NK-92 treated with Interleukin-12 subunit alpha and Interleukin-12 subunit beta, amount 100 ng/mL, for 24 hours (cell line): Measurements from ENCODE around the gene CTPS2.
"Not testable (repeated sequence)": the region's sequence is repeated elsewhere in the genome, so short reads cannot be mapped to it uniquely, and the experiment has no call there.

Experiments used
- DNase-seq: peaks from one replicate; lab custom pipeline; 2025; lab: John Stamatoyannopoulos, UW

The CTPS2 gene

DNA sequence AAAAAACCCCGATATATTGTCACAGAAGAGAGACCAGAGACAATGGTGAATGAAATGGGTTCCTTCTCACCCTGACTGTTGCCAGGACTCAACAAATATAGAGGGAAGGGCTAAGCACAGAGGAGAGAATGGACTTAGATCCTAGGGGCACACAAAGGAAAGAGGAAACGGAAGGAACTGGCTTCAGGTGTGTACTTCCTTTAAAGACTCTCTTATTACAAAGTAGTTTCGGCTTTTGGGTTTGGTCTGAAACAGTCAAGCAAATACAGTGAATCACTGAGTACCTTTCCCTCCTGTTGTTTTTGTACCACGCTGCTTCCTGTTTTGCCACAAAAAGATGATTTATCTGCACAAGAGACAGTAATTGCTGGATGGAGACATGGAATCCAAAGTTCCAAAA, 108.6 kb downstream of the CTPS2 start:
- DNase-seq, result no peak

GRCh38 chrX:16603235-16603634, 109.2 kb downstream of the CTPS2 start:
- DNase-seq, result not testable (repeated sequence)

DNA sequence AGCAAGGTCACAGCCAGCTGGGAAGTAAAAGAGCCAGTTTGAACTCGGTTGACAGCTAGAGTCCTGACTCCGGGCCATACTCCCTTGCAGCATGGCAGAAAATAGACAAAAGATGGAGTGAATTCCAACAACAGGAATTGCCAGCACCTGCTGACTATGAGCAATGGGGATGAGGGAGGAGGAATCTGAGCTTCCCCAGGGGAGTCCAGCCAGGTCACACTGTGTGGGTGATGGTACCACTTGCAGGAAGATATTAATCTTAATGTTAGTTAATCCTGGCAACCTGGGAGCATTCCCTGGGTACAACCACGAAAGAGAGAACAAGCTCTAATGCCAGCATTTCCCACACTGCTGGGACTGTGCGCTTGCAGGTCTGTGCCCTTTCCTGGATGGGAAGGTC, 110.6 kb downstream of the CTPS2 start:
- DNase-seq, result no peak

DNA sequence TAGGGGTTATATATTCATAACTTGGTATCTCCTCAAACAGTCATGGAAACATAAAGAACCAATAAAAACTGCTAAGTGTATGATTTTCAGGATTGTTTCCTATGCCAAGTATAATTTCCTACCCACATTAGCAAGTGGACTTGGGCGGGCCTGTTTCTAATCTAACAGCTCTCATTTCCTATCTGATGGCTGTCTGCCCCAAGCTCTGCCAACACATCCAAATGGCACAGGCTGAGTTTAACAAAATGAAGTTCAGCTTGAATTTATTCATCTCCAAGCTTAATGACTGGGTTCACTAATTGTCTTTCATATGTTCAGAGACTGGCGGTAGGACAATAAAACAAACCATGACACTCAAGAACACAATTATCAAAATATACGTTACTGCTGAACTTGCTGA, 118.0 kb downstream of the CTPS2 start:
- DNase-seq, result no peak

GRCh38 chrX:16593801-16594200, 118.7 kb downstream of the CTPS2 start:
- no peak for DNase-seq

- no peak for DNase-seq
Measured at GRCh38 chrX:16592194-16592770, 120.2 kb downstream of the CTPS2 start.

GRCh38 chrX:16589826-16590225, 122.6 kb downstream of the CTPS2 start:
- DNase-seq, result no peak

DNA sequence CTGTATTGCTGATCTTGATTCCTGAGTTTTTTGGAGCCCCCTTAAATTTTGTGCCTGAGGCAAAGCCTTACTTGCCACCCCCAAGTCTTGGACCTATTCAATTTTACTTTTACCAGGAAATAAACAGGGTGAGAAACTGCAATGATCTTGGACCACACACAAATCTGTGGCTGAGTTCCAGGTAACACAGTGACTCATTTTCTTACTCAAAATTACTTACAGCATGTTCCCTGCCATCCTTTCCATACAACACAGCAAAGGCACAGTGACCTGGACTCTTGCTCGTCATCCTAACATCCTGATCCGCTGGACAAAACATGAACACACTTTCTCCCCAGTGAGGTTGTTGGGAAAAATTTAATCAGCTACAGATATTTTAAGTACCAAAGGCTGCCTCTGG, 123.3 kb downstream of the CTPS2 start:
- no peak for DNase-seq

GRCh38 chrX:16588266-16588665, 124.2 kb downstream of the CTPS2 start:
- DNase-seq, result no peak

- DNase-seq, result no peak
Measured at GRCh38 chrX:16587836-16588235, 124.6 kb downstream of the CTPS2 start.

- DNase-seq, result no peak
Measured at GRCh38 chrX:16586377-16587112, 125.9 kb downstream of the CTPS2 start.

DNA sequence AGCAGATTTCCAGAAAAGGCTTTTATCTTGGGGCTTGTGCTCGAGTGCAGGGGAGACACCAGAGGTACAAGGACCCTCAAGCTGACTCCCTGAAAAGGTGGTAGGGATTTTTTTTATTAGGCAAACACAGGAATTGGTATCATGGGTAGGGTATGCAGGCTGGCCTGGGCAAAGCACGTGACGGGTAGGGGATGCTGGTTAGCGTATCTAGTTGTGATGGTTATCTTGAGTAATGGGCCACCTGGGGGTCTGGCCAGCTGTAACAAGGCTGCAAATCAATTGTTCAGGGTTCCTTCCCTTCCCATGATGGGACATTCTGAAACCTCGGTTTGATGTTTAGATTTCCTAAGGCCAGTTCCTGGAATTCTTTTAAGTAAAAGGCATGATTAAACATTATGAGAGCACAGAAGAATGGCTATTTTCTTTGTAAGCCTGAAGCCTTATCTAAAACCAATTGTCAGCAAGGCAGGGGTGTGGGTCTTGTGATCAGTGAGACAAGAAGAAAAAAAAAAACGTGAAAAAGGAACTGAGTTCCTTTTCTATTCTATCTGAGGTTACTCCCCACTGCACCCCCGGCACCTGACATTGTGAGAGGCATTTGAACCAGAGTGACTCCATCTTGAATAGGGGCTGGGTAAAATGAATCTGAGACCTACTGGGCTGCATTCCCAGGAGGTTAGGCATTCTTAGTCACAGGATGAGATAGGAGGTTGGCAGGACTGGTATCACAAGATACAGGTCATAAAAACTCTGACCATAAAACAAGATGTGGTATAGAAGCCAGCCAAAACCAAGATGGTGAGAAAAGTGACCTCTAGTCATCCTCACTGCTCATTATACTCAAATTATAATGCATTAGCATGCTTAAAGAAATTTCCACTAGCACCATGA, 126.7 kb downstream of the CTPS2 start:
- DNase-seq, result no peak

DNA sequence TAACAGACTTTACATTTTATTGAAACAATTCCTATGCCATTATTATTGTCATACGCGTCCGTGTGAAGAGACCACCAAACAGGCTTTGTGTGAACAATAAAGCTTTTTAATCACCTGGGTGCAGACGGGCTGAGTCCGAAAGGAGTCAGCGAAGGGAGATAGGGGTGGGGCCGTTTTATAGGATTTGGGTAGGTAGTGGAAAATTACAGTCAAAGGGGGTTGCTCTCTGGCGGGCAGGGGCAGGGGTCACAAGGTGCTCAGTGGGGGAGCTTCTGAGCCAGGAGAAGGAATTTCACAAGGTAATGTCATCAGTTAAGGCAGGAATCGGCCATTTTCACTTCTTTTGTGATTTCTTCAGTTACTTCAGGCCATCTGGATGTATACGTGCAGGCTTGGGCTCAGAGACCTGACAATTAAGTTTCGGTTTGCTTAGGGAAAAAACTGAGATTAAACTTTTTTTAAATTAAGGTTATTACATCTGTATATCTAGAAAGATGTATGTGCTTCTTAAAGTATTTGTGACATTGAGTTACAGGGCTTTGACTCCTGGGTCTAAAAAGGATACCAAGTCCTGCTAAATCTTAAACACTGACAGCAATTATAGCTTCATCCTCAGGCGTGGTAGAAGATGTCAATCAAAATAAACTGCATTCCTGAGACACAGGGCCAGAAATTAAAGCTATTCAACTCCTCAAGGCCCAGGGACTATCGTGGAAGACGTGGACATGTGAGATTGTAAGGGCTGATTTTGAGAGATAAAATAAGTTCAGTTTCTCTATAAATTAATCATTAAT, 132.3 kb downstream of the CTPS2 start:
- DNase-seq, result not testable (repeated sequence)

DNA sequence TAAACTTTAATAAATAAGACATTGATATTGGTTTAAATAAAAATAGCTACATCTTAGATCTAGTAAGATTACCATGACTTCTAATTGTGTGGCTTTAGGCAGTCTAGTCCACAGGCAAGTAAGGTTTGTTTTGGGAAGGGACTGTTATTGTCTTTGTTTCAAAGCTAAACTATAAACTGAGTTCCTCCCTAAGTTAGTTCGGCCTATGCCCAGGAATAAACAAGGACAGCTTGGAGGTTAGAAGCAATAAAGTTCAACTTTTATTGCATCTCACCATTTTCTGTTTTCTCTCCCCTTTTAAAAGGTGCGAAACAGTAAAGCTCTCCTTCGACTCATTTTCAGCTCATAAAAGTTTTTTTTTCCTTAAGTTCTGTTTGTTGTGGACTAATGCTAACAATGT, 133.0 kb downstream of the CTPS2 start:
- no peak for DNase-seq

GRCh38 chrX:16578218-16578617, 134.3 kb downstream of the CTPS2 start:
- DNase-seq, result no peak

DNA sequence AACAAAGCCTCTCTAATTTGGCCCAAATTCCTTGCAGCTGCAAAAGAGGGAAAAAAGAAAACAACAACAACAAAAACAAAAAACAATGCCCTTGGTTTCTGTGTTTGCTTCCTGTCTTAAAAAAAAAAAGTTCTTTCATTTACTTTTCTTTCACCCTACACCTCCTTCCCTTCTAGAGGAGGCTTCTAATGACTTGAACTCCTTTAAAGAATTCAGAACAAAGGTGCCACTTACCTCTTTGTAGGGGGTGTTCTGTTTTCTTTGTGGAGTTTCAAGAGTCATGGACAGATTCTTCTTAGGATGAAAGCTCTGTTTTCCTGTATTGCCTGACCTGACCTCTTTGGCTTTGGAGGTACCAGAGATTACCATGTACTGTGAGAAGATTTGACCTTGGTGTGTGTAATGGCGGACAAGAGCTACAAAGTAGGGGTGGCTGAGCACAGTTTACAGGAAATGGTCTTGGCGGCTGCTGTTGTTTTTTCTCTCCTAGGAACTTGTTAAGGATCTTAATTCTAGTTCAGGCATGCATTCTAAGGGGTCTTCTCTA, 134.9 kb downstream of the CTPS2 start:
- DNase-seq, result no peak

DNA sequence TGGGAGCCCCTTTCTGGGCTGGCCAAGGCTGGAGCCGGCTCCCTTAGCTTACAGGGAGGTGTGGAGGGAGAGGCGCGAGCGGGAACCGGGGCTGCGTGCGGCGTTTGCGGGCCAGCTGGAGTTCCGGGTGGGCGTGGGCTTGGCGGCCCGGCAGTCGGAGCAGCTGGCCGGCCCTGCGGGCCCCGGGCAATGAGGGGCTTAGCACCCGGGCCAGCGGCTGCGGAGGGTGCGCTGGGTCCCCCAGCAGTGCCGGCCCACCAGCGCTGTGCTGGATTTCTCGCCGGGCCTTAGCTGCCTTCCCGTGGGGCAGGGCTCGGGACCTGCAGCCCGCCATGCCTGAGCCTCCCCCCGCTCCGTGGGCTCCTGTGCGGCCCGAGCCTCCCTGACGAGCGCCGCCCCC, 137.1 kb downstream of the CTPS2 start:
- DNase-seq, result not testable (repeated sequence)

DNA sequence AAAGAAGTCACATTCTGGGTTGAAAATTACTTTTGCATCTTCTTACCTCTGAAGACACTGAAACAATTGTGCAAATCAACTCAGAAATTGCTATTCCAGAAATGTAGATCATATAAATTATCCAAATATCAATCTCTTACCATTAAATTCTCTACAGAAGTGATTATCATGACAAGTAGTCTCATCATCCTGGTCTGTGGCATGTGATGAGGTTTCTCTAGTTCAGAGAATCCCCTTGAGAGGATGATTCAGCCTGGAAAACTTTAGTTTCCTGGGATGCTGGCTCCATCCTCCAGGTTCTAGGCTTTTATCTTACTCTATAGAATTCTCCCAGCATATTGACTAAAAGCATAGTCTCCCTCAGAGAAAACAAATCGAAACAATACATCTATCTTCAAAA, 138.7 kb downstream of the CTPS2 start:
- DNase-seq, result no peak

DNA sequence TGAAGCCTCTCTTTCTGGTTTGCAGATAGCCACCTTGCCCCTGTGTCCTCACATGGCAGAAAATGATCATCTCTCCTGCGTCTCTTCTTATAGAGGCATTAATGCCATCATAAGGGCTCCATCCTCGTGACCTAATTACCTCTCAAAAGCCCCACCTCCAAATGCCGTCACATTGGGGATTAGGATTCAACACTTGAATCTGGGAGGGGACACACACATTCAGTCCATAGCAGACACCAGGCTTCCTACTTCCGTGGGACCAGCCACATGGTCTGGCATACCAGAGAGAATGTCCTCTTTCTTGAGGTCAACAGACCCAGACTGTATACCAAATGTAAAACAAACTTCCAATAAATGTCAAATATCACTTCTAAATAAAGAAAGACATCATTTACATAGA, 144.8 kb downstream of the CTPS2 start:
- DNase-seq, result no peak

DNA sequence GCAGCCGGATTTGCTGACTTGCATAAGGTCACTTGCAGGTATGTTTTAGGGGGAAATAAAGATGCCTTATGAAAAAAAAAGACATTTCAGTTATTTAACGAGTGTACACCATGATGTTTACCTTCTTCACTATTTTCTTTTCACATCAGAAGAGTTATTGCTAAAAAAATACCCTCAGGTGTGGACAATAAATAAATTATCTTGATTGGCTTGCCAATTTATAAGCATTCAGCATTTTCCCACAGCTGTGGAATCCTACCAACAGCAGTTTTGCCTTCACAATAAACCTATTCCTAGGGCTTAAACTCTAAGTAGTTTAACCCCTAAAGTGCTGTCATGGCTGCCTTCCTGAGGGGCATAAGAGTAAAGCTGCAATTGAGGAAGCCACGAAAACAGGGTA, 145.9 kb downstream of the CTPS2 start:
- DNase-seq, result no peak

DNA sequence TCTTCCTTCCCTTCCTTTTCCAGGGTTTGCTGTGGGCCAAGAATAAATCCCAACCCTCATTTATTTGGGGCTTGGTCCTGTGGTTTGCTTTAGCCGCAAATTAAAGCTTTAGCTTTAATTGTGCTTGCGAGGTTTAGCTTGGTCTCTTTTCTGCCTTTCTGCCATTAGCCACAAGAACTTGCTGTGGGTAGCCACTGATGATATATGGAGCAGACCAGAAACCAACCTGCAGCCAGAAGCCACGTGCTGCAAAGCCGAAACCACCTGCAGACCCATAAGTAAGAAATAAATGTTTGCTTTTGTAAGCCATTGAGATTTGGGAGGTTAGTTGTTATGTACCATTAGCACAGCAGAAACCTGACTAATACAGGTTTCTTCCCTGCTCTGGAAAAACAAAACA, 152.3 kb downstream of the CTPS2 start:
- no peak for DNase-seq

- DNase-seq, result no peak
Measured at GRCh38 chrX:16559206-16559619, 153.3 kb downstream of the CTPS2 start.
